SKM-1 (cell line): ENCODE measurements around the gene LGI4.
"Not testable (repeated sequence)": the region's sequence is repeated elsewhere in the genome, so short reads cannot be mapped to it uniquely, and the experiment has no call there.

ENCODE experiments used
- DNase-seq: peaks from one replicate; lab custom pipeline; 2025; ENCODE audit not compliant: unreplicated experiment; lab: John Stamatoyannopoulos, UW

LGI4 gene

GRCh38 chr19:35161434-35161743, 26.5 kb upstream of the LGI4 start:
- no peak for DNase-seq

DNA sequence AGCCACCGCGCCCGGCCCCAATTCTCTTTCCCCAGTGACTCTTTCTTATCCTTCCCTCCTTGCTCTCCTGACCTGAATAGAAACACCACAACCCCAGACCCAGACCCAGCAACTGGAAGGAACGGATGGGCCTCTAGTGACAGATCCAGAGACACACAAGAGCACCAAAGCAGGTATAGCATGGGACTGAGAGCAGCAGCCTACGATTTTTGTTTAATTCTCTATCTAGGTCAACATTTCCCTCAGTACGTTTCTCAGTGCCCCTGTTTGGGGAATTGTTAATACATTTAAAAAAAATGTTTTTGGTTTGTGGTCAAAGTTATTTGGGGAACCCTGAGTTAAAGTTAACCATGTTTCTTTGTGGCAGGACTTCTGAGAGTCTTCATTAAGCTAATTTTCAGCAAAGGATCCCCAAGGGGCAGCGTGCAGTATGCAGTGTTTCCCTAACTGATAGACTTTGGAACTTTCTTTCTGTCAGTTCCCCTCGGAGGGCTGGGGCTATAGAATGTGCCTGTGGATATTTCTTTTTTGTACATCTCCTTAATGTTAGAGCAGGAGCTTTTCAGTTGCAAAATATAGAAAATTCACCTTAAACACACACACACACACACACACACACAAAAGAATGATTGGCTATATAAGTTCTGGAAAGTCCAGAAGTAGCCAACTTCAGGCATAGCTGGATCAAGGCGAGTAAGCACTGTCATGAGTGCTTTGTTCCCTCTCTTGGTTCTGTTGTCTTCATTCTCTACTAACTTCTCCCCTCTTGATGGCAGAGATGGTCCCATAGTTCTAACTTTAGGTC, 26.0 kb upstream of the LGI4 start:
- no peak for DNase-seq

DNA sequence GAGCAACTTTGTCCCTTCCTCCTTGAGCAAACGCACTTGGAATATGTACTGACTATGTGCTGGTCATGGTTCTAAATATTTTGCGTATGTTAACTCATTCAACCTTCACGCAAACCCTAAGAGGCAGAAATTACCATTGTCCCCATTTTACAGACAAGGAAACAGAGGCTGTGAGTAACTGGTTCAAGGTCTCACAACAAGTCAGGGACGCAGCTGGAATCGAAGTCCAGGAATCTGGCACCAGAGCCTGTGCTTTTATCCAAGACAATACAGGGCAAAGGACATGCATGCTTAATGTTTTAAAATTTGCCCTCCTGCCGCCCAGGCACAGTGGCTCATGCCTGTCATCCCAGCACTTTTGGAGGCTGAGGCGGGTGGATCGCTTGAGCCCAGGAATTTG, 24.7 kb upstream of the LGI4 start:
- no peak for DNase-seq

- no peak for DNase-seq
Observed at GRCh38 chr19:35157431-35157830, 22.6 kb upstream of the LGI4 start.

DNA sequence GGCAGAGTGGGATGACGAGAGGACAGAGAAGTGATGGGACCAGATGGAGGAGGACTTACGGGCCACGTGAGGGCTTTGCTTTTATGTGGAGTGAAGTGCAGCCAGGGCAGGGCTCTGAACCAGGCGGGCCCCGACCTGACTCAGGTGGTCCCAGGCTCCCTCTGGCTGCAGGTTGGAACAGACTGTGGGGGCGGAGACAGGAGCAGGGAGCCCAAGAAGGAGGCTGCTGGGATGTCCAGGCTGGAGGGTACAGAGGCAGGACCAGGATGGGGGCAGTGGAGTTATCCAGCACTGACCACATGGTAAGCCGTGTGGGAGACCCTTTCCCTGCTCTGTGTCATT, 21.8 kb upstream of the LGI4 start:
- DNase-seq = no peak

GRCh38 chr19:35155981-35156672, 21.3 kb upstream of the LGI4 start:
- no peak for DNase-seq

- no peak for DNase-seq
Observed at GRCh38 chr19:35155441-35155840, 20.6 kb upstream of the LGI4 start.

- DNase-seq = peak; percentile 65
Observed at GRCh38 chr19:35154525-35155406, 19.9 kb upstream of the LGI4 start, which contains the start of gene FXYD5. FXYD5 (plus strand) TSS chr19:35154735; CDS start chr19:35155551, 816 bp downstream.

- DNase-seq = no peak
Observed at GRCh38 chr19:35153701-35154524, 19.1 kb upstream of the LGI4 start.

DNA sequence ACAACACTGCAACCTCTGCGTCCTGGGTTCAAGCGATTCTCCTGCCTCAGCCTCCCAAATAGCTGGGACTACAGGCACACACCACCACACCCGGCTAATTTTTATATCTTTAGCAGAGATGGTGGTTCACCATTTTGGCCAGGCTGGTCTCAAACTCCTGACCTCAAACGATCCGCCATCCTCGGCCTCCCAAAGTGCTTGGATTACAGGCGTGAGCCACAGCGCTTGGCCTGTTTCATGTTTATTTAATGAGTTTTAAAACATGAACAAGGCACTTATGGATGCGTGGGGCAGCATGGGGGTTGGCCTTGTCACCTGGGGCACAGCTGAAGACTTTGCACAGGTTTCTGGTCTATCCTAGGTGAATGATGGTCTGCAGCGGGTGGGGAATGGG, 18.3 kb upstream of the LGI4 start:
- DNase-seq = not testable (repeated sequence)

DNA sequence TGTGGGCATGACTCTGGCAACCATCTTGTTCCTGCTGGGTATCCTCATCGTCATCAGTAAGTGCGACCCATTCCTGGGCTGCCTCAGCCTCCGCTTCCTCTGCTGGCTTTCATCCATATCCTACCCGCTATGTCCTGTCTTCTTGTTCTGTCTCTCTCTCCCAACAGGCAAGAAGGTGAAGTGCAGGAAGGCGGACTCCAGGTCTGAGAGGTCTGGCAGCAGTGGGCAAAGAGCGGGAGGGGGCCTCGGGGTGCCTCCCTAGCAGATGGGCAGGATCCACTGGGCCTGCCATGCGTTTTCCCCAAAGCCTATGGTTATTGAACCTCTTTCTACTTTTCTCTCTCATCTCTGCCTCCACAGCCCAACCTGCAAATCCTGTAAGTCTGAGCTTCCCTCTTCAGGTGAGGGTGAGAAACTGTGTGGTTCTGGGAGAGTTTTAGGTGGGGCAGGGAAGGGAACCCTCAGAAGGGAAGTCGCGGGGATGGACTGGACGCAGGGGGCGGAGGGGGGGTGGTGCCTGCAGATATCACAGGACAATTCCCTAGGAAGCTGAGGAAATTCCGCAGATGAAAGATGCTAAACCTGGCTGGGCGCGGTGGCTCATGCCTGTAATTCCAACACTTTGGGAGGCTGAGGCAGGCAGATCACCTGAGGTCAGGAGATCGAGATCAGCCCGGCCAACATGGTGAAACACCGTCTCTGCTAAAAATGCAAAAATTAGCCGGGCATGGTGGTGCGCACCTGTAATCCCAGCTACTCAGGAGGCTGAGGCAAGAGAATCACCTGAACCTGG, 16.6 kb upstream of the LGI4 start:
- no peak for DNase-seq

- DNase-seq = no peak
Observed at GRCh38 chr19:35150445-35150844, 15.6 kb upstream of the LGI4 start.

DNA sequence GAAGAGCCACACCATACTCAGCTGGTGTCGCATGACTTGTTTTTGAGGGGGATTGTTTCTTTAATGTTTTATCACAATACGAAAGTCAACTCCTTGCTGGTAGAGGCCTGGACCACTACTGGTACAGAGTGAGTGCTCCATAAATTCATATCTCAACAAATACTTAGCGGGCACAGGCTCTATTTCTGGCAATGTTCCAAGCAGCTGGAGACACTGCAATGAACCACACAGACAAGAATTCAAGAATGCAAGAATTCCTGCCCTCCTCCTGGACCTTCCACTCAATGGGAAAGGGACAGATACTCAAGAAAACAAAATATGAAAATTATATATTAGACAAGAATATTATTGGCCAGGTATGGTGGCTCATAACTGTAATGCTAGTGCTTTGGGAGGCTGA, 14.6 kb upstream of the LGI4 start:
- no peak for DNase-seq

GRCh38 chr19:35146746-35147459, 12.0 kb upstream of the LGI4 start:
- no peak for DNase-seq

DNA sequence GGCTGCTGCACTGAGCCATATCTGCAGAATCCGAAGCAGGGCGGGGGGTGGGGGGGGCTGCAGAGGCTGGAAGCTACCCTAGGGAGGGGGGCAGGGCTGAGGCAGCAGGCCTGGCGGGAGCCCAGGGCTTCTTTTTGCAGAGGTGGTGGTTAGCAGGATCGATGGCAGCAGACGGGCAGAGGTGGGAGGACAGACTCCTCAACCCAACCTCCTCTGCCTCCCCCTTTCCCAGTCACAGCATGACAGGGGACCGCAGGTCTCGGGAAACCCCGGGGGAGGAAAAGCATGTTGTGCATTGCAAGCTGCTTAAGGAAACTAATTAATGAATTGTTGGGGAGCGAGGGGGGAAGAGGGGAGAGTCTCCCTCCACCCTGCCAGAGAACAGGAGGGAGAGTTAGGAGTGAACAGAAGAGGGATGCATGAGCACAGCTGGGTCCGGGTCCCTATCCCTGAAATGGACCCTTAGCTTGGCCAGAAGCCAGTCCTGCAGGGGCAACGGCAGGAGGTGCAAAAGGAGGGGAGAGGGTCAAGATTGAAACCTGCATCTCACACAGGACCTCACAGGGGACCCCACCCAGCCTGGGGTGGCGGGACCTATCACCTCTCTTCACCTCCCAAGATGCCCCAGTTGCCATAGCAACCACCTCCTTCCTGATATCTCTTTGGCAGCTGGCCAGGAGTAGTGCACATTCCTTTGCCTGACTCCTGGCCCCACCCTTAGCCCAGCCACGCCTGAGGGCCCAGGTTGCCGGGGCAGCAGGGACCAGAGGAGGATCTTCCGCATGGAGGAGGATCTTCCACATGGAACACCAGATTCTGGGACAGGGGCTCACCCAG, 10.0 kb upstream of the LGI4 start:
- no peak for DNase-seq

GRCh38 chr19:35144259-35144599, 9.4 kb upstream of the LGI4 start:
- no peak for DNase-seq

DNA sequence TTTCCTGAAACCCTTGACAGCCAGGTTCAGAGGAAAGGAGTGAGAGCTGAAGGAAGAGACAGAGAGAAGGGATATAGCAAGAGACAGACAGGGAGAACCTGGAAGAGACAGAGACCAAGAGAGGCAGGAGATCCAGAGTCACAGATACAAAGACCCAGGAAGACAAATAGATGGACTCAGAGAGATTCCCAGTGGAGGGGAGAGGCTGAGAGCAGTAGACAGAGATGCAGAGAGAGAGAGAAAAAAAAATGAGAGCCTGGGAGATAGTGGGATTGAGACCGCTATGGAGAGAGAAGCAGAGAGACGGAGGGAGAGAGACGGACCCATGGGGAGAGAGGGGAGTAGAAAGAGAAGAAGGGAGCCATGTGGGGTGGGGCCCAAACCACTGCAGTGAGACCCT, 9.0 kb upstream of the LGI4 start:
- DNase-seq = no peak

GRCh38 chr19:35143231-35143715, 8.4 kb upstream of the LGI4 start, which contains the start of gene FXYD7:
FXYD7 (plus strand) TSS chr19:35143255; CDS start chr19:35143334, 79 bp downstream.
- no peak for DNase-seq
